HG03108 (cell line): Measurements from ENCODE around the gene DLX2.

Source experiments
- ATAC-seq: cut with Tn5 transposase; IDR thresholded peaks from one replicate; pipeline ENCODE4 v1.9.1; 2021; ENCODE audit warnings: moderate library complexity; ENCODE audit not compliant: unreplicated experiment

Gene DLX2

GRCh38 chr2:172056293-172056692, 46.4 kb downstream of the DLX2 start:
- no peak for ATAC-seq

DNA sequence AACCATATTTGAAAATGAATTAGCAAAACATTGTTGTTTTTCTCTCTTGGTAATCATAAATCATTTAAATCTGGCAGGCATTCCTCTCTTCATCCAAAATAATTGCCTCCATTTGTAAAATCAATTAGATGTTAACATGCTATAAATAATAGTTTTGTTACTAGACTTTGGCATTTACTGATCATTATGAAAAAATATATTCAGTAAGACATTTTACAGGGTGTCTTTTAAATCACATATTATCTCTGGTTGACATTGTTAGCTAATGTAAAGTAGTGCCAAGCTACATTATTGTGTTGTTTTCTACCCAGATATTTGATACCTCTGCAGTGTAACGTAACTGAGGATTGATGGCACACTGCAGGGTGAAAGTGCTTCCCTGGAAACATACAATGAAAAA, 49.2 kb downstream of the DLX2 start:
- ATAC-seq, result no peak

GRCh38 chr2:172052000-172052983, 50.4 kb downstream of the DLX2 start:
- no peak for ATAC-seq

DNA sequence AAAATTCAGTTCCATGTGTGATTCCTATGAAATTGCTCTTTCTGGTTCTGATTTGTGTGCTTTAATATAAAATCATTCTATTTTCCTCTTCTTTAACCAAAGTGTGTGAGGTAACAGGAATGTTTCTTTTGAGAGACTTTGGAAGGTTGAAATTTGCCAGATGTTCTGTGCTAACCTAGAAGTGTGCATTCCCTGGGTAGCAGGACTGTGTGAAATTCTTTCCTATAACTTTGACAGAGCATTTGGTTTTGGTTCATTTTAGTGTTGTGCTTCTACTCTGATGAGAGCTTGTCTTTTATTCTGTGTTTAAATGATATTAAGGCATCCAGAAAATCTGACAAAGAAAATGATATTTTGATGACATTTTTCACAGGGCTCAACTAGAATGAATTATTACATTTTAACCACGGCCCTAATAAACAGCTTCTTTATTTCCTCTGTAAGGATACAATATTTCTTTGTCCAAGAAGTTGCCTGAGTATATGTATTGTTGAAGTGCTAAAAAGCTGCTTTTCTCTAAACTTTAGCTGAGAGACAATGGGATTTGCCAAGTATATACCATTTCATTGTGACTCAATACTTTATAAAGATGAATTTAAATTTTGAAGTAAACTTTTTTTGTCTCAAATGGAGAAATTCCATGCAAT, 52.1 kb downstream of the DLX2 start:
- ATAC-seq, result no peak

DNA sequence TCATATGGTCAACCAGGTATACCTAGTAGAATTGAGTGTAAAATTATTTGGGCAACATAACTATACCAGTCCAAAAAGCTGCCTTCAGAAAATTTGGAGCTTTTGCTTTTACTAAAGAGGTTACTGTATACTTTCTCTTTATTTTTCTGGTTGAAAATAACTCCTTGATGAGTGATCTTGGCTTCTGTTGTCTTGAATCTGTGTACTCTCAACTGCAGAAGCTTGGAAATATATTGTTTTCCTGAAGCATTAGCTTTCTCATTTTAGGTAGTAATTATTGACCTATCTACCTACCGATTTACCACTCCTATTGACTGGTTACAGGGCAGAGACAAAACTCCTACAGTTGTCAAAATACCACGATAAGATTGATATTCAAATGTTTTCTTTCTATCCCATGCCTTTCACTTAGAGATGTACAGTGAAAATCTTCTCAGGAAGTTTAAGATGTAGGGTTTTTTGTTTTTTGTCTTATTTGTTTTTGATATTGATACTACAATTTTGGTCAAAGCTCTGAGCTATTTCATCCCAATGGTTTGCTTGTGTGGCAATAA, 53.1 kb downstream of the DLX2 start:
- no peak for ATAC-seq
